CD14-positive monocyte (primary cell): ENCODE measurements around the gene COL12A1. TPM values are rescaled to one million over a fixed set of nuclear protein-coding genes. Genes with fewer than 3 reads are reported as not detected.

ENCODE experiments used
- DNase-seq, 3 donors: peaks; one replicate each; pipeline ENCODE4 v3.0.0-alpha.2; 2011 to 2022
- H2AFZ ChIP-seq: 2 replicates; pipeline ENCODE4 v1.6.0; 2012; ENCODE audit warnings: mild to moderate bottlenecking, low read depth, low read length, inconsistent platforms; ENCODE audit not compliant: insufficient read depth, poor library complexity, severe bottlenecking
- H3K27ac ChIP-seq, 2 donors: 1 replicate in 1 of 2; 2 replicates in 1 of 2; pipeline ENCODE4 v1.5.1; 2012 to 2013; ENCODE audit warnings: low read length in 2 of 2, control low read depth in 1 of 2, inconsistent platforms in 1 of 2, low read depth in 1 of 2, mild to moderate bottlenecking in 1 of 2
- H3K27me3 ChIP-seq, 2 donors: one replicate each; pipeline versions ENCODE4 v1.6.0 to v1.6.1; 2011 to 2013; ENCODE audit warnings: low read length in 2 of 2; ENCODE audit not compliant: control insufficient read depth in 2 of 2, insufficient read depth in 2 of 2
- H3K36me3 ChIP-seq, 2 donors: replicated peaks in 1 of 2; 1 replicate in 1 of 2; 2 replicates in 1 of 2; pipeline versions ENCODE4 v1.5.1 to v1.6.1; 2012 to 2013; ENCODE audit warnings: low read length in 2 of 2, control low read depth in 1 of 2, inconsistent platforms in 1 of 2, mild to moderate bottlenecking in 1 of 2; ENCODE audit not compliant: insufficient read depth in 2 of 2, control insufficient read depth in 1 of 2
- H3K4me1 ChIP-seq, 2 donors: 1 replicate in 1 of 2; 2 replicates in 1 of 2; pipeline versions ENCODE4 v1.5.1 to v1.6.1; 2012 to 2013; ENCODE audit warnings: low read length in 2 of 2, control low read depth in 1 of 2, inconsistent platforms in 1 of 2, mild to moderate bottlenecking in 1 of 2, moderate library complexity in 1 of 2; ENCODE audit not compliant: insufficient read depth in 2 of 2, control insufficient read depth in 1 of 2
- H3K4me2 ChIP-seq: replicated peaks from 2 replicates; pipeline ENCODE3; 2012; ENCODE audit warnings: low read length, moderate library complexity, mild to moderate bottlenecking; ENCODE audit not compliant: poor library complexity, severe bottlenecking; ENCODE audit errors: extremely low read depth
- H3K4me3 ChIP-seq, 3 experiments: fragments of 200-600 bp in 1 of 3; sonication (generic) in 1 of 3; replicated peaks in 1 of 3; 1 replicate in 2 of 3; 2 replicates in 1 of 3; pipeline ENCODE4 v1.5.1; 2011 to 2013; ENCODE audit warnings: low read length in 3 of 3, mild to moderate bottlenecking in 3 of 3, control low read depth in 2 of 3, low read depth in 2 of 3, inconsistent platforms in 1 of 3, moderate library complexity in 1 of 3
- H3K79me2 ChIP-seq: 2 replicates; pipeline ENCODE4 v1.6.0; 2012; ENCODE audit warnings: mild to moderate bottlenecking, control low read depth, inconsistent platforms, low read length, moderate library complexity; ENCODE audit not compliant: insufficient read depth
- H3K9ac ChIP-seq: 2 replicates; pipeline ENCODE4 v1.6.0; 2017; ENCODE audit warnings: low read length, mild to moderate bottlenecking; ENCODE audit not compliant: insufficient read depth, poor library complexity, severe bottlenecking
- H3K9me3 ChIP-seq, 2 donors: replicated peaks in 1 of 2; 1 replicate in 1 of 2; 2 replicates in 1 of 2; pipeline versions ENCODE4 v1.5.1 to v1.6.1; 2012 to 2013; ENCODE audit warnings: low read length in 2 of 2, control low read depth in 1 of 2; ENCODE audit not compliant: control insufficient read depth in 1 of 2, insufficient read depth in 1 of 2
- H4K20me1 ChIP-seq: 2 replicates; pipeline ENCODE4 v1.6.0; 2012; ENCODE audit warnings: mild to moderate bottlenecking, low read length, control low read depth, moderate library complexity; ENCODE audit not compliant: insufficient read depth
- H3K27ac Mint-ChIP-seq, 7 donors: one replicate each; pipeline ENCODE4 v1.8.0; 2020; ENCODE audit warnings: mild to moderate bottlenecking in 7 of 7, mixed read lengths in 7 of 7, moderate library complexity in 6 of 7, inconsistent platforms in 2 of 7
- H3K27me3 Mint-ChIP-seq, 3 donors: one replicate each; pipeline ENCODE4 v1.8.0; 2021 to 2022; ENCODE audit warnings: low read depth in 3 of 3, mild to moderate bottlenecking in 3 of 3, mixed read lengths in 3 of 3, moderate library complexity in 3 of 3, inconsistent platforms in 1 of 3
- H3K36me3 Mint-ChIP-seq, 2 donors: one replicate each; pipeline ENCODE4 v1.8.0; 2020; ENCODE audit warnings: mixed read lengths in 2 of 2, inconsistent platforms in 1 of 2, mild to moderate bottlenecking in 1 of 2
- H3K4me1 Mint-ChIP-seq: one replicate; pipeline ENCODE4 v1.8.0; 2020; ENCODE audit warnings: mild to moderate bottlenecking, mixed read lengths
- H3K4me3 Mint-ChIP-seq, 2 donors: one replicate each; pipeline ENCODE4 v1.8.0; 2020; ENCODE audit warnings: mild to moderate bottlenecking in 2 of 2, mixed read lengths in 2 of 2, moderate library complexity in 1 of 2
- H3K9me3 Mint-ChIP-seq, 7 donors: one replicate each; pipeline ENCODE4 v1.8.0; 2020 to 2022; ENCODE audit warnings: mixed read lengths in 7 of 7, mild to moderate bottlenecking in 6 of 7, moderate library complexity in 6 of 7, inconsistent platforms in 2 of 7
- CTCF ChIP-seq: fragments of 200-600 bp; IDR thresholded peaks from one replicate; pipeline ENCODE4 v1.8.0; 2022; ENCODE audit warnings: antibody characterized with exemption, mild to moderate bottlenecking
- WGBS: methylation state at CpG from one replicate; pipeline ENCODE4 v1.1.5; 2013; ENCODE audit warnings: missing lambda C conversion rate; ENCODE audit not compliant: insufficient coverage; 5-methylcytosine and 5-hydroxymethylcytosine counted together
- intact Hi-C, 2 donors: fragments of 100-400 bp; cut with micrococcal nuclease; formaldehyde crosslinking; loops; one replicate each; pipeline versions ENCODE4 v1.15.0 to v1.15.1; 2023
- polyA plus RNA-seq, 3 donors: library from polyadenylated mRNA; depleted of rRNA in 1 of 3; unstranded in 2 of 3; stranded (reverse) in 1 of 3; fragments of 300-500 nt in 2 of 3; fragments of >200 nt in 1 of 3; fragmentation: Illumina TruSeq in 2 of 3; gene quantifications; 1 replicate in 2 of 3; 2 replicates in 1 of 3; pipeline ENCODE4 v1.2.3, GENCODE V29; 2012 to 2021

The COL12A1 gene
- polyA plus RNA-seq, 3 donors: not detected

GRCh38 chr6:75156186-75156878, 49.5 kb downstream of the COL12A1 start:
- Histone ChIP-seq H2AFZ (no peak overlapping the region), H3K27me3 (no peaks in the 10 kb centered on the region), H3K9me3 (no peaks in the 10 kb centered on the region), H3K27ac (no peak overlapping the region), H3K4me3 (no peak overlapping the region), H3K36me3 (no peaks in the 10 kb centered on the region), H3K9ac (no peak overlapping the region), H4K20me1 (no peaks in the 10 kb centered on the region), H3K4me2 (no peak overlapping the region), H3K4me1 (no peaks in the 10 kb centered on the region), H3K79me2 (no peaks in the 10 kb centered on the region)
- Mint-ChIP-seq H3K4me1 (no peaks in the 10 kb centered on the region), H3K4me3 (no peak overlapping the region), H3K9me3 (no peaks in the 10 kb centered on the region), H3K27ac (no peak overlapping the region), H3K36me3 (no peaks in the 10 kb centered on the region), H3K27me3 (peaks cover 0 to 1% (median 0%) of the 10 kb centered on the region in 3 donors)
- intact Hi-C loops: no loop called here
- WGBS: no CpG with 5 or more reads among the region's 8 CpGs
- TF ChIP-seq CTCF: no peak
- no peak for DNase-seq

- no peaks in the 10 kb centered on the region for H3K36me3 ChIP-seq
- Mint-ChIP-seq H3K36me3 (no peaks in the 10 kb centered on the region), H3K4me3 (no peak overlapping the region), H3K9me3 (no peaks in the 10 kb centered on the region), H3K27ac (no peak overlapping the region), H3K4me1 (no peaks in the 10 kb centered on the region), H3K27me3 (peaks cover 0 to 1% (median 0%) of the 10 kb centered on the region in 3 donors)
- TF ChIP-seq CTCF: no peak
- H3K4me2 ChIP-seq: no peak overlapping the region
- H3K9ac ChIP-seq: no peak overlapping the region
- no peak overlapping the region for H3K4me3 ChIP-seq
- DNase-seq: no peak
- intact Hi-C loops: no loop called here
- no peaks in the 10 kb centered on the region for H3K79me2 ChIP-seq
- H4K20me1 ChIP-seq: no peaks in the 10 kb centered on the region
- H3K27ac ChIP-seq: no peak overlapping the region
- no peaks in the 10 kb centered on the region for H3K9me3 ChIP-seq
- H3K4me1 ChIP-seq: no peaks in the 10 kb centered on the region
- no CpG with 5 or more reads among the region's 5 CpGs for WGBS
- H3K27me3 ChIP-seq: no peaks in the 10 kb centered on the region
- H2AFZ ChIP-seq: no peak overlapping the region
Observed at GRCh38 chr6:75155631-75156030, 50.2 kb downstream of the COL12A1 start.
